GM21619 (cell line): ENCODE data around the gene SLC16A12.
A peak's percentile ranks its signal among the peaks of the same experiment; 100 is the strongest.
"Not testable (repeated sequence)": the region's sequence is repeated elsewhere in the genome, so short reads cannot be mapped to it uniquely, and the experiment has no call there.

ENCODE experiments used
- ATAC-seq: cut with Tn5 transposase; IDR thresholded peaks from one replicate; pipeline ENCODE4 v1.9.1; 2021; ENCODE audit not compliant: unreplicated experiment

SLC16A12 gene

DNA sequence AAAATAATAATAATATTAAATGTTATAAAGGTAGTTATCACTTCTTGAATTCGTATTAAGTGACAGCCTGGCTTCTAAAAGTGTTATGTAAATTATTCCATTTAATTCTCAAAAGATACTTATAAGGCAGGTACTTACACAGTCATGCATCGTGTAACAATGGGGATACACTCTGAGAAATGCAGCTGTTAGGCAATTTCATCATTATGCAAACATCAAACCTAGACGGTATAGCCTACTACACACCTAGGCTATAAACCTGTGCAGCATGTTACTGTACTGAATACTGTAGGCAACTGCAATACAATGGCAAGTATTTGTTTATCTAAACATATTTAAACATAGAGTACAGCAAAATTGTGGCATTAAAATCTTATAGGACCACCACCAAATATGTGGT lies 141.5 kb downstream of the SLC16A12 start:
- no peak for ATAC-seq

DNA sequence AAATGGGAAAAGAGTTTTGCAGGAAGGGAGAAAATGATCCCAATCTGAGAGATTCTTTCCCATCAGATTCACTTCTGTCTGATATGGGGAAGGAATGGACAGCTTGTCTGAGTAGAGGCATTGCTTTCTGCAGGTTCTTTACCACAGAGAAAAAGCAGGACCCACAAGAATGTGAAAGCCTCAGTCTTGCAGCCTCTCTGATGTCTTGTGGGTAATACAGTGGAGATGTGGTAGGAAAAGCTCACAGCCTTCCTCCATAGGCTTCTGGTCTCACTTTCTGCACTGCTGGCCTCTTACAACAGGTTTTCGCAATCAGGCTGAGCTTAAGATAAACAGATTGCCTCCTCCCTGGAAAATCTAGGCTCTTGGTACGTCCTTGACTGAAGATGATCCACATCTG lies 142.4 kb downstream of the SLC16A12 start:
- no peak for ATAC-seq

DNA sequence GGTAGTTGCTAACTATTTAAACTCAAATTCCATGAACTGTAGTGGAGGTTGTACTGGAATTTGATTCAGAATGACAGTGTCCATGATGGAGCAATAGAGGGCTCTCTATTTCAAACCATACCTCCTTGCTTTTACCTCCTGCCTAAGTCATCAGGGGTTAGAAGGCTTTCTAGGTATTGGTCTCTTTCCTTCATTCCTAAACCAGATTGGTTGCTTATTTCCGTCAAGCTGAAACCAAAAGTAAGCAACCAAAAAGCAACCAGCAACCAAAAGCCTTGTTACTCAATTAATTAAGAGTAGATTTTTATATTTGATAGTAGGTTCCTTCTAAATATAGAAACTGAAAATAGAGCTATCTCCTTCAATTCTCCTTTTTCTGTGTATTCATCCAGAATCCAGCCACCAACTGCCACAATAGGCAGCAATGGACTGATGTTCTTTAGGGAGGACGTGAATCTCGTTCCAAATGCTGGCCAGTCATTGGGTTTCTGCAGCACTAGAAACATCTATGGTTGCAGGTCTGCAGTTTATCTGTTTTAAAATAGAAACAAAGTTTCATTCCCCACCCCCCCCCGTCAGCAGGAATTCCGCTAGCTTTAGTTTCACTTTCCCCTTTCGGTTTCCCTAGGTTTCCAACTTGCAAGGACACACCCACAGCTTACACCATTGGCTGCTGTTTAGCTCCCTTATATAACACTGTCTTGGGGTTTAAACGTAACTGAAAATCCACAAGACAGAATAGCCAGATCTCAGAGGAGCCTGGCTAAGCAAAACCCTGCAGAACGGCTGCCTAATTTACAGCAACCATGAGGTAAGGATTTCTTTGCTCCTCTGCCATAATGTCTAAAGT lies 143.3 kb downstream of the SLC16A12 start, which contains the start of gene IFIT1:
TSS of gene IFIT1 (plus strand) at position 717 of the 850 bp plus-strand sequence. CDS start at position 807, 90 bp downstream.
- ATAC-seq, result peak; percentile 84

DNA sequence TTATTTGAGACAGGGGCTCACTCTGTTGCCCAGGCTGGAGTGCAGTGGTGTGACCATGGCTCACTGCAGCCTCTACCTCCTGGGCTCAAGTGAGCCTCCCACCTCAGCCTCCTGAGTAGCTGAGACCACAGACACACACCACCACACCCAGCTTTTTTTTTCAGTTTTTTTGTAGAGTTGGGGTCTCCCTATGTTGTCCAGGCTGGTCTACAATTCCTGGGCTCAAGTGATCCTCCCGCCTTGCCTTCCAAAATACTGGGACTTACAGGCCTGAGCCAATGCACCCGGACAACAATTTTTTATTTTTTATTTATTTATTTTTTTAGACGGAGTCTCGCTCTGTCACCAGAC lies 144.2 kb downstream of the SLC16A12 start:
- not testable (repeated sequence) for ATAC-seq

DNA sequence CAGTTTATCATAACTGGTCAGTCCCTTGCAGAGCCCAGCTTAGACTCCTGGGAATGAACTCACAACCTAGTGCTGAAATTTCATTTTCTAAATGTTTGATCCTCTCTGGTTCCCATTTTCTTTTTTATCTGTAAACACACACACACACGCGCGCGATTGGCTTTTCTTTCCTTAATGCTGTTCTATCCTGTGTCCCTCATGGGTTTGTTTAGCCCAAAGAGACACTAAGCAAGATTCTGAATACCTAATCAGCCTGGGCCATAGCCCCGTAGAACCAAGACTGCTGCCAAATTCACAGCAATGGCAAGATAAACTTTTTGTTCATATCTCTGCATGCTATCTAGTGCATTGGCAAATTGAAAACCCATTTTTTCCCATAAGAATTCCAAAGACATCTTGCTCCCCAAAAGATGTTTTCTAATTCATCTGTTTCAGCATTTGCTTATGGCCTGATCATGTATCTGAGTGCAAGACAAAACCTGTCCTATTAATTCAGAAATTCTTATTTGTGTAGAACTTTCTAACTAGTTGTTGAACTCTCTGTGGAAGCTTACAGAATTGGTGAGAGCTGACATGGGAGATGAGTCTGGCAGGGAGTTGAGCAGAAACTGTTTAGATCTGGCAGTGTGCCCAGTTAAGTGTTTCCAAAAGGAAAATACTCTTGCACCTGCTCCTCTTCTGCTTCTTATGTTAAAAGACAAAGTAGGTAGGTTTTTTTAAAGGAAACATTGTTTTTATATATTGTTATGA lies 144.7 kb downstream of the SLC16A12 start:
- ATAC-seq, result no peak

DNA sequence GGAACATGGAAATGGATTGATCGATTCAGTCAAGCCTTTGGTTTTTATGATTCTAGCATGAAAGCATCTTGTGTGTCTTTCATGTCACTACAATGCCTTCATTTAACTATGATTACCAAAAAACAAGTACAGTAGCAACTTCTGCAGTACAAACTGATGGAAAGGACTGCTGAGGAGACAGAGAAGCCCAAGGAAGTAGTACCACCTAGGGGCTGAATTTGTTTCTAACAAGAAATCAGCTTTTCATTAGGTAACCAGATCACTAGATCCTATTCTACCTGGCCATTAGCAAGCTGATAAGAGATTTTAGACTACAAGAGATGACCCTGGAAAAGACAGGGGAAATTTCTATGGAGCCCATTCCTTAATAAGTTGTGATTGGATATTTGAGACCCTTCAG lies 146.1 kb downstream of the SLC16A12 start:
- ATAC-seq, result no peak

DNA sequence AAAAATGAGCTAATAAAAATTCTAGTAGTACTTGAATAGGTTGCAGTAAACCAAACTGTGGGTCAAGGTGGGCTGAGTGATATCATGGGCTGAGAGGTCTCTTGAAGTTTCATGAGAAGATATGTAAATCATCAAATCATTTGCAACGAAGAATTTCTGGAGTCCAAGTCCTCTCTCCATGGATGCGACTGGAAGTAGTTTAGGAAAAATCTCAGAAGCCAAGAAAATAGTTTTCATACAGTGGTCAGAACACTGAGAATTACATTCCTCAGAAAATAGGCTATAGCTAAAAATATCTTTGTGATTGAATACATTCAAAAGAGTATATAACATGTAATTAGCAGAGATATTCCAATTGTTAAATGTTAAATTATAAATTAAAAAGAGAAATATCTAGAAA lies 146.6 kb downstream of the SLC16A12 start:
- ATAC-seq, result no peak

DNA sequence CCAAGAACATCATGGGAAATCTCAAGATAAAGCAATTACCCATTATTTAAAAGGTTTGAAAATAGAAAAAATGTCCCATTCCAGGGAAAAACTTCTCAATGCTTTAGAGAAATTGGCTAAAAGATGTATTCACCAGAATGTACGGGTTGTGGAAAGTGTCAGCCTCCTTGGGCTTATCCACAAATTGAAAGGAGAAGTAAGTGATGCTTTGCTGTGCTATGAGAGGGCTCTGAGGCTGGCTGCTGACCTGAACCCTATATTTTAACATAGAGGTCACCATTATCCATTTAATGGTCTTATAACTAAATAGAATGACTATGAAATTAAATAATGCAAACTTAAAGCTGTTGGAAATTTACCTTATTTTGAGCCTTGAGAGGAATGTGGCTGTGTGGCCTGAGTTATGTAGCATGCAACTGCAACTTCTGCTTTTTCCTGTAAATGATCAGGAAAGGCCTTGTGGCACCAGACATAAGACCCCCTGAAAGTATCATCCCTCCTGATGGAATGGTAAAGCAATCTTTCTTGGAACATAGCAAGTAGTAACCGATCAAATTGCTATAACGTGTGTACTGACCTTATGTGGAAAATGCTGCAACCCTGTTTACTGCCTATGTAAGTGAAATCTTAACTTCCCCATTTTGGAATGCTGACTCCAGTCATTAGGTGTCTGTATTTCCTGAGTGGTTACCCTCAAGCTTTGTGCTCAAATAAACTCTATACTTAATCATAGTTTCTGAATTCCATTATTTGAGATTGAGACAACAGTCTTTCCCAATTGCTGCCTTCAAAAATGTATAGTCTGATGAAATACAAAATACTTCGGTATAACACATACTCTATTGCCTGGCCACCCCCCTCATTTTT lies 150.7 kb downstream of the SLC16A12 start:
- ATAC-seq, result no peak

DNA sequence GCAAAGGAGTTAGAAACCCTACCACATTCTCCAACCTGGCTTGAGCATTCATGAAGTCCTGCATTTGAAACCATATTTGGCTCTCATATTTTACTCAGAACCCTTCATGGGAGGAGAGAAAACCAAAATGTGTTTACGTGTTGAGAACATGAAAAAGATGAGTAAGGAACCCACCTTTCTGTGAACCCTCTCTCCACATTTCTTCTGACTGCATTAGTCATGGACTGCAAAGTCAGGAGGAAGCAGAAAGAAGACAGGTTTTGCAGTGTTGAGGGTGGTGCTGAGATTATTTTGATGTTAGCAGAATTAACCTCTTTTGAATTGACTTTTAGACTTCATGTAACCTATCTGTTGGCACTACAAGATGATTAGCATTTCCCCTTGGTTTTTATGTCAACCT lies 152.6 kb downstream of the SLC16A12 start:
- ATAC-seq, result no peak
